ENCODE data around the gene KRT83. TPM values are rescaled to one million over a fixed set of nuclear protein-coding genes. Genes with fewer than 3 reads are reported as not detected.

The KRT83 gene
- total RNA-seq, 4 donors from 2014 or later: 0.22 to 0.46 (median 0.40) TPM; not detected in 1

GRCh38 chr12:52300796-52301691 lies 20.2 kb downstream of the KRT83 start:
- no peak overlapping the region for H3K4me3 ChIP-seq (replicated peaks in 1 of 3)
- H3K27ac ChIP-seq: no peak overlapping the region
- H3K4me1 ChIP-seq: no peaks in the 10 kb centered on the region
- intact Hi-C loops (cut with DNase I): no loop called here
- H3K36me3 ChIP-seq: no peaks in the 10 kb centered on the region
- TF ChIP-seq CTCF (IDR thresholded peaks at IDR 0.05) (no peak), POLR2A (IDR thresholded peaks at IDR 0.05) (no peak)
- H3K27me3 ChIP-seq: no peaks in the 10 kb centered on the region
- DNase-seq: no peak
- 57 to 72% methylated on average over 14 of the region's 14 CpGs for WGBS, 2 donors
- no peaks in the 10 kb centered on the region for H3K9me3 ChIP-seq

GRCh38 chr12:52298677-52299190 lies 22.5 kb downstream of the KRT83 start:
- no peak overlapping the region for H3K27ac ChIP-seq
- intact Hi-C loops (cut with DNase I): no loop called here
- no peaks in the 10 kb centered on the region for H3K36me3 ChIP-seq
- TF ChIP-seq POLR2A (IDR thresholded peaks at IDR 0.05): no peak
- no peak for TF ChIP-seq CTCF (IDR thresholded peaks at IDR 0.05)
- no peaks in the 10 kb centered on the region for H3K9me3 ChIP-seq
- DNase-seq: no peak
- 80 to 82% methylated on average over 4 of the region's 4 CpGs for WGBS, 2 donors
- no peaks in the 10 kb centered on the region for H3K27me3 ChIP-seq
- no peaks in the 10 kb centered on the region for H3K4me1 ChIP-seq
- H3K4me3 ChIP-seq (replicated peaks in 1 of 3): no peak overlapping the region

GRCh38 chr12:52296572-52297215 lies 24.5 kb downstream of the KRT83 start:
- Histone ChIP-seq H3K4me3 (replicated peaks in 1 of 3) (no peak overlapping the region), H3K9me3 (no peaks in the 10 kb centered on the region), H3K27ac (no peak overlapping the region), H3K36me3 (no peaks in the 10 kb centered on the region), H3K27me3 (no peaks in the 10 kb centered on the region), H3K4me1 (no peaks in the 10 kb centered on the region)
- TF ChIP-seq POLR2A (IDR thresholded peaks at IDR 0.05) (no peak), CTCF (IDR thresholded peaks at IDR 0.05) (no peak)
- intact Hi-C loops (cut with DNase I): no loop called here
- no peak for DNase-seq
- WGBS, 2 donors: 91 to 97% methylated on average over 4 to 5 of the region's 5 CpGs

- no peak for DNase-seq
- 88 to 90% methylated on average over 1 of the region's 1 CpG for WGBS, 2 donors
- no peaks in the 10 kb centered on the region for H3K9me3 ChIP-seq
- no peak overlapping the region for H3K4me3 ChIP-seq (replicated peaks in 1 of 3)
- intact Hi-C loops (cut with DNase I): no loop called here
- no peaks in the 10 kb centered on the region for H3K36me3 ChIP-seq
- no peaks in the 10 kb centered on the region for H3K27me3 ChIP-seq
- H3K4me1 ChIP-seq: no peaks in the 10 kb centered on the region
- H3K27ac ChIP-seq: no peak overlapping the region
- TF ChIP-seq POLR2A (IDR thresholded peaks at IDR 0.05) (no peak), CTCF (IDR thresholded peaks at IDR 0.05) (no peak)
These were observed 25.5 kb downstream of the KRT83 start for GRCh38 chr12:52295663-52296062.

GRCh38 chr12:52294803-52295202 lies 26.4 kb downstream of the KRT83 start:
- intact Hi-C loops (cut with DNase I): no loop called here
- H3K9me3 ChIP-seq: no peaks in the 10 kb centered on the region
- TF ChIP-seq CTCF (IDR thresholded peaks at IDR 0.05) (no peak), POLR2A (IDR thresholded peaks at IDR 0.05) (no peak)
- no peak overlapping the region for H3K27ac ChIP-seq
- no peaks in the 10 kb centered on the region for H3K27me3 ChIP-seq
- H3K4me1 ChIP-seq: no peaks in the 10 kb centered on the region
- DNase-seq: no peak
- H3K4me3 ChIP-seq (replicated peaks in 1 of 3): no peak overlapping the region
- H3K36me3 ChIP-seq: no peaks in the 10 kb centered on the region
- WGBS, 2 donors: 57 to 59% methylated on average over 1 of the region's 1 CpG

Measured in thyroid gland (tissue), 4 donors.